ENCODE results near the gene ATP4B. TPM values are rescaled to one million over a fixed set of nuclear protein-coding genes. Genes with fewer than 3 reads are reported as not detected.

ATP4B gene
- total RNA-seq, 2 donors from 2014 or later: not detected

- peaks cover 0 to 4% of the 10 kb centered on the region in 2 donors for H3K4me1 Mint-ChIP-seq (ENCODE audit: low read depth in 2 of 2)
- H3K27ac Mint-ChIP-seq: peak overlapping the region in 1 of 2 donors; percentile 47
- H3K9me3 Mint-ChIP-seq: peaks cover 7% of the 10 kb centered on the region
- H3K4me3 Mint-ChIP-seq: no peak overlapping the region
- DNase-seq (ENCODE audit: low spot score) (no peak), ATAC-seq (no peak)
- H3K27me3 Mint-ChIP-seq: no peaks in the 10 kb centered on the region
- H3K36me3 Mint-ChIP-seq: peaks cover 11% of the 10 kb centered on the region
These were observed 7.0 kb upstream of the ATP4B start for GRCh38 chr13:113664751-113665596.

GRCh38 chr13:113663934-113664333 lies 5.9 kb upstream of the ATP4B start:
- Mint-ChIP-seq H3K36me3 (peaks cover 11% of the 10 kb centered on the region), H3K4me1 (ENCODE audit: low read depth in 2 of 2) (peaks cover 0 to 4% of the 10 kb centered on the region in 2 donors)
- DNase-seq (ENCODE audit: low spot score): no peak

GRCh38 chr13:113661509-113661908 lies 3.5 kb upstream of the ATP4B start:
- ATAC-seq (no peak), DNase-seq (ENCODE audit: low spot score) (no peak)
- Mint-ChIP-seq H3K27me3 (no peaks in the 10 kb centered on the region), H3K4me1 (ENCODE audit: low read depth in 2 of 2) (peaks cover 0 to 4% of the 10 kb centered on the region in 2 donors), H3K4me3 (no peak overlapping the region), H3K9me3 (peaks cover 7% of the 10 kb centered on the region), H3K27ac (no peak overlapping the region), H3K36me3 (peaks cover 11% of the 10 kb centered on the region)

More at GRCh38 chr13:113663934-113664333, 5.9 kb upstream of the ATP4B start:
- H3K4me3 Mint-ChIP-seq: no peak overlapping the region
- no peak for ATAC-seq
- H3K27ac Mint-ChIP-seq: no peak overlapping the region
- H3K27me3 Mint-ChIP-seq: no peaks in the 10 kb centered on the region
- peaks cover 7% of the 10 kb centered on the region for H3K9me3 Mint-ChIP-seq

GRCh38 chr13:113660066-113660465 lies 2.1 kb upstream of the ATP4B start:
- peaks cover 11% of the 10 kb centered on the region for H3K36me3 Mint-ChIP-seq
- H3K4me1 Mint-ChIP-seq (ENCODE audit: low read depth in 2 of 2): peaks cover 0 to 4% of the 10 kb centered on the region in 2 donors
- no peak for ATAC-seq
- H3K4me3 Mint-ChIP-seq: no peak overlapping the region
- no peak overlapping the region for H3K27ac Mint-ChIP-seq
- no peaks in the 10 kb centered on the region for H3K27me3 Mint-ChIP-seq
- peaks cover 7% of the 10 kb centered on the region for H3K9me3 Mint-ChIP-seq
- DNase-seq (ENCODE audit: low spot score): no peak

GRCh38 chr13:113659337-113659736 lies 1.3 kb upstream of the ATP4B start:
- H3K4me1 Mint-ChIP-seq (ENCODE audit: low read depth in 2 of 2): peaks cover 0 to 4% of the 10 kb centered on the region in 2 donors
- peaks cover 7% of the 10 kb centered on the region for H3K9me3 Mint-ChIP-seq
- H3K27ac Mint-ChIP-seq: no peak overlapping the region
- H3K27me3 Mint-ChIP-seq: no peaks in the 10 kb centered on the region
- H3K36me3 Mint-ChIP-seq: peaks cover 11% of the 10 kb centered on the region
- no peak overlapping the region for H3K4me3 Mint-ChIP-seq
- ATAC-seq (no peak), DNase-seq (ENCODE audit: low spot score) (no peak)

- no peak for DNase-seq (ENCODE audit: low spot score)
- ATAC-seq: no peak
These were observed 838 bp upstream of the ATP4B start for GRCh38 chr13:113658836-113659235.

GRCh38 chr13:113656831-113657671 lies 947 bp downstream of the ATP4B start:
- no peak overlapping the region for H3K27ac Mint-ChIP-seq
- ATAC-seq (no peak), DNase-seq (ENCODE audit: low spot score) (no peak)
- no peak overlapping the region for H3K4me3 Mint-ChIP-seq
- no peaks in the 10 kb centered on the region for H3K27me3 Mint-ChIP-seq
- peaks cover 11% of the 10 kb centered on the region for H3K36me3 Mint-ChIP-seq
- peaks cover 7% of the 10 kb centered on the region for H3K9me3 Mint-ChIP-seq
- peaks cover 10% of the 10 kb centered on the region in 2 donors for H3K4me1 Mint-ChIP-seq (ENCODE audit: low read depth in 2 of 2)

More at GRCh38 chr13:113658836-113659235, 838 bp upstream of the ATP4B start:
- Mint-ChIP-seq H3K27ac (no peak overlapping the region), H3K9me3 (peaks cover 7% of the 10 kb centered on the region), H3K4me1 (ENCODE audit: low read depth in 2 of 2) (peaks cover 4 to 8% of the 10 kb centered on the region in 2 donors), H3K27me3 (no peaks in the 10 kb centered on the region), H3K36me3 (peaks cover 11% of the 10 kb centered on the region), H3K4me3 (no peak overlapping the region)

- Mint-ChIP-seq H3K4me1 (ENCODE audit: low read depth in 2 of 2) (peaks cover 10% of the 10 kb centered on the region in 2 donors), H3K36me3 (peaks cover 7% of the 10 kb centered on the region), H3K9me3 (peaks cover 4% of the 10 kb centered on the region), H3K4me3 (no peak overlapping the region), H3K27me3 (no peaks in the 10 kb centered on the region), H3K27ac (no peak overlapping the region)
- no peak for DNase-seq (ENCODE audit: low spot score)
- peak in 1 of 2 donors; percentile 20 for ATAC-seq
These were observed 1.9 kb downstream of the ATP4B start for GRCh38 chr13:113656003-113656588.

- H3K9me3 Mint-ChIP-seq: no peaks in the 10 kb centered on the region
- no peak overlapping the region for H3K27ac Mint-ChIP-seq
- no peaks in the 10 kb centered on the region for H3K27me3 Mint-ChIP-seq
- peaks cover under 1% of the 10 kb centered on the region for H3K36me3 Mint-ChIP-seq
- peaks cover 10% of the 10 kb centered on the region in 2 donors for H3K4me1 Mint-ChIP-seq (ENCODE audit: low read depth in 2 of 2)
- no peak for DNase-seq (ENCODE audit: low spot score)
- no peak overlapping the region for H3K4me3 Mint-ChIP-seq
- peak in 1 of 2 donors; percentile 33 for ATAC-seq
These were observed 2.5 kb downstream of the ATP4B start for GRCh38 chr13:113655346-113656002.

GRCh38 chr13:113654591-113655345 lies 3.2 kb downstream of the ATP4B start:
- no peaks in the 10 kb centered on the region for H3K36me3 Mint-ChIP-seq
- no peak overlapping the region for H3K27ac Mint-ChIP-seq
- no peak for DNase-seq (ENCODE audit: low spot score)
- H3K4me3 Mint-ChIP-seq: no peak overlapping the region
- H3K27me3 Mint-ChIP-seq: no peaks in the 10 kb centered on the region
- peaks cover 10% of the 10 kb centered on the region in 2 donors for H3K4me1 Mint-ChIP-seq (ENCODE audit: low read depth in 2 of 2)
- ATAC-seq: no peak
- no peaks in the 10 kb centered on the region for H3K9me3 Mint-ChIP-seq

- no peak for DNase-seq (ENCODE audit: low spot score)
- Mint-ChIP-seq H3K4me1 (ENCODE audit: low read depth in 2 of 2) (peaks cover 10 to 13% of the 10 kb centered on the region in 2 donors), H3K27me3 (no peaks in the 10 kb centered on the region), H3K9me3 (no peaks in the 10 kb centered on the region), H3K36me3 (no peaks in the 10 kb centered on the region), H3K4me3 (no peak overlapping the region), H3K27ac (no peak overlapping the region)
- ATAC-seq: no peak
These were observed 3.8 kb downstream of the ATP4B start for GRCh38 chr13:113654175-113654560.

GRCh38 chr13:113653264-113654174 lies 4.5 kb downstream of the ATP4B start:
- no peak overlapping the region for H3K27ac Mint-ChIP-seq
- DNase-seq (ENCODE audit: low spot score): no peak
- peaks cover 10 to 13% of the 10 kb centered on the region in 2 donors for H3K4me1 Mint-ChIP-seq (ENCODE audit: low read depth in 2 of 2)
- no peaks in the 10 kb centered on the region for H3K9me3 Mint-ChIP-seq
- ATAC-seq: no peak
- no peaks in the 10 kb centered on the region for H3K36me3 Mint-ChIP-seq
- H3K27me3 Mint-ChIP-seq: no peaks in the 10 kb centered on the region
- H3K4me3 Mint-ChIP-seq: peak overlapping the region; percentile 6
